Panc1 (cell line): ENCODE measurements around the gene EFCAB10.

Experiments used
- CTCF ChIP-seq: fragments of 450-650 bp; IDR thresholded peaks from 2 replicates; pipeline ENCODE4 v1.5.1; 2017; ENCODE audit warnings: mild to moderate bottlenecking
- POLR2AphosphoS5 ChIP-seq: IDR thresholded peaks from 2 replicates; pipeline ENCODE4 v1.6.1; 2012; ENCODE audit warnings: mild to moderate bottlenecking, low read depth, low read length, moderate library complexity
- REST ChIP-seq, 2 experiments: IDR thresholded peaks; 2 replicates each; pipeline ENCODE4 v1.6.1; 2011 to 2012; ENCODE audit warnings: low read depth in 2 of 2, control low read depth in 1 of 2, low read length in 1 of 2, mild to moderate bottlenecking in 1 of 2, moderate library complexity in 1 of 2; ENCODE audit not compliant: insufficient read depth in 1 of 2
- SIN3A ChIP-seq: IDR thresholded peaks from 2 replicates; pipeline ENCODE4 v1.6.1; 2012; ENCODE audit warnings: low read depth, mild to moderate bottlenecking, low read length, moderate library complexity, borderline replicate concordance; ENCODE audit not compliant: insufficient read depth
- TCF7L2 ChIP-seq: IDR thresholded peaks from 2 replicates; pipeline ENCODE4 v1.6.1; 2011; ENCODE audit warnings: mild to moderate bottlenecking, low read depth, low read length, inconsistent platforms

- TF ChIP-seq CTCF (no peak), POLR2AphosphoS5 (no peak), SIN3A (no peak), TCF7L2 (no peak), REST (IDR thresholded peaks at IDR 0.05; ENCODE audit: insufficient read depth in 1 of 2, low read depth in 2 of 2, low read length in 1 of 2) (no peak)
Measured at GRCh38 chr7:105519353-105519752, 61.9 kb downstream of the EFCAB10 start.
